HEK293 (cell line): ENCODE results near the gene PRF1.

Experiments used
- AEBP2 ChIP-seq: fragments of 450-650 bp; formaldehyde crosslinking; IDR thresholded peaks from 2 replicates; pipeline ENCODE4 v1.5.1; 2016; ENCODE audit warnings: missing biosample characterization, missing genetic modification characterization, borderline replicate concordance
- GLIS1 ChIP-seq: fragments of 450-650 bp; formaldehyde crosslinking; IDR thresholded peaks from 2 replicates; pipeline ENCODE4 v1.5.1; 2016; ENCODE audit warnings: missing biosample characterization, missing genetic modification characterization
- HOXC10 ChIP-seq: sonication (generic); formaldehyde crosslinking; IDR thresholded peaks from 2 replicates; pipeline ENCODE4 v1.8.1; 2023; ENCODE audit warnings: mild to moderate bottlenecking, missing genetic modification reagents
- KLF1 ChIP-seq: fragments of 450-650 bp; formaldehyde crosslinking; IDR thresholded peaks from 2 replicates; pipeline ENCODE4 v1.5.1; 2016; ENCODE audit warnings: missing biosample characterization, missing genetic modification characterization
- OSR2 ChIP-seq: fragments of 450-650 bp; formaldehyde crosslinking; IDR thresholded peaks from 2 replicates; pipeline ENCODE4 v1.5.1; 2016; ENCODE audit warnings: missing biosample characterization, missing genetic modification characterization
- PRDM1 ChIP-seq: fragments of 450-650 bp; formaldehyde crosslinking; IDR thresholded peaks from 2 replicates; pipeline ENCODE4; 2016; ENCODE audit warnings: missing biosample characterization, missing genetic modification characterization
- SCRT1 ChIP-seq: fragments of 450-650 bp; formaldehyde crosslinking; IDR thresholded peaks from 2 replicates; pipeline ENCODE4 v1.5.1; 2016; ENCODE audit warnings: missing biosample characterization, missing genetic modification characterization, borderline replicate concordance
- SP7 ChIP-seq: fragments of 450-650 bp; formaldehyde crosslinking; IDR thresholded peaks from 2 replicates; pipeline ENCODE4 v1.5.1; 2016; ENCODE audit warnings: missing biosample characterization, missing genetic modification characterization
- ZBTB10 ChIP-seq: fragments of 450-650 bp; formaldehyde crosslinking; IDR thresholded peaks from 2 replicates; pipeline ENCODE4 v1.5.1; 2016; ENCODE audit warnings: missing biosample characterization, missing genetic modification characterization
- ZNF274 ChIP-seq, 2 experiments: fragments of 200-500 bp in 1 of 2; fragments of 450-650 bp in 1 of 2; sonication (Bioruptor generic) in 1 of 2; formaldehyde crosslinking in 1 of 2; IDR thresholded peaks; 2 replicates each; pipeline versions ENCODE4 v1.5.1 to v1.6.1; 2014 to 2016; ENCODE audit warnings: borderline replicate concordance in 1 of 2, inconsistent platforms in 1 of 2, low read length in 1 of 2, missing biosample characterization in 1 of 2, missing genetic modification characterization in 1 of 2
- ZNF341 ChIP-seq: fragments of 450-650 bp; formaldehyde crosslinking; IDR thresholded peaks from 2 replicates; pipeline ENCODE4; 2016; ENCODE audit warnings: low read depth, missing biosample characterization, missing genetic modification characterization
- ZNF350 ChIP-seq: fragments of 450-650 bp; formaldehyde crosslinking; IDR thresholded peaks from 2 replicates; pipeline ENCODE4 v1.5.0; 2017; ENCODE audit warnings: missing biosample characterization, mild to moderate bottlenecking, missing genetic modification characterization
- ZNF391 ChIP-seq: fragments of 450-650 bp; formaldehyde crosslinking; IDR thresholded peaks from 2 replicates; pipeline ENCODE4 v1.5.1; 2016; ENCODE audit warnings: low read depth, missing biosample characterization, missing genetic modification characterization, borderline replicate concordance
- ZNF398 ChIP-seq: fragments of 450-650 bp; formaldehyde crosslinking; IDR thresholded peaks from 2 replicates; pipeline ENCODE4 v1.5.1; 2017; ENCODE audit warnings: missing biosample characterization, missing genetic modification characterization
- ZNF423 ChIP-seq: fragments of 450-650 bp; formaldehyde crosslinking; IDR thresholded peaks from 2 replicates; pipeline ENCODE4 v1.5.1; 2016; ENCODE audit warnings: missing biosample characterization, missing genetic modification characterization
- ZNF433 ChIP-seq: fragments of 450-650 bp; formaldehyde crosslinking; IDR thresholded peaks from 2 replicates; pipeline ENCODE4 v1.5.1; 2016; ENCODE audit warnings: missing biosample characterization, missing genetic modification characterization, low read depth
- ZNF488 ChIP-seq: fragments of 450-650 bp; formaldehyde crosslinking; IDR thresholded peaks from 2 replicates; pipeline ENCODE4 v1.5.1; 2016; ENCODE audit warnings: missing biosample characterization, missing genetic modification characterization
- ZNF510 ChIP-seq: fragments of 450-650 bp; formaldehyde crosslinking; IDR thresholded peaks from 2 replicates; pipeline ENCODE4 v1.5.1; 2018; ENCODE audit warnings: mild to moderate bottlenecking, missing genetic modification characterization, missing biosample characterization; ENCODE audit not compliant: insufficient replicate concordance
- ZNF530 ChIP-seq: fragments of 450-650 bp; formaldehyde crosslinking; IDR thresholded peaks from 2 replicates; pipeline ENCODE4 v1.5.1; 2016; ENCODE audit warnings: low read depth, missing biosample characterization, missing genetic modification characterization
- ZNF555 ChIP-seq: fragments of 450-650 bp; formaldehyde crosslinking; conservative IDR thresholded peaks from 2 replicates; pipeline ENCODE4 v1.5.1; 2017; ENCODE audit warnings: missing biosample characterization, mild to moderate bottlenecking, missing genetic modification characterization, inconsistent platforms
- ZNF580 ChIP-seq: fragments of 450-650 bp; formaldehyde crosslinking; IDR thresholded peaks from 2 replicates; pipeline ENCODE4 v1.5.1; 2016; ENCODE audit warnings: missing biosample characterization, missing genetic modification characterization
- ZNF610 ChIP-seq: fragments of 450-650 bp; formaldehyde crosslinking; IDR thresholded peaks from 2 replicates; pipeline ENCODE4 v1.5.1; 2016; ENCODE audit warnings: missing biosample characterization, missing genetic modification characterization, borderline replicate concordance
- ZNF654 ChIP-seq: fragments of 450-650 bp; formaldehyde crosslinking; IDR thresholded peaks from 2 replicates; pipeline ENCODE4 v1.5.1; 2016; ENCODE audit warnings: low read depth, missing biosample characterization, missing genetic modification characterization
- ZNF704 ChIP-seq: fragments of 450-650 bp; formaldehyde crosslinking; IDR thresholded peaks from 2 replicates; pipeline ENCODE4 v1.5.1; 2016; ENCODE audit warnings: missing biosample characterization, missing genetic modification characterization
- ZNF707 ChIP-seq: fragments of 450-650 bp; formaldehyde crosslinking; IDR thresholded peaks from 2 replicates; pipeline ENCODE4 v1.5.1; 2016; ENCODE audit warnings: missing biosample characterization, missing genetic modification characterization
- ZNF843 ChIP-seq: fragments of 450-650 bp; formaldehyde crosslinking; IDR thresholded peaks from 2 replicates; pipeline ENCODE4 v1.5.1; 2016; ENCODE audit warnings: missing biosample characterization, missing genetic modification characterization

PRF1 gene

GRCh38 chr10:70578371-70578947, 24.1 kb downstream of the PRF1 start (continued):
- no peak for TF ChIP-seq AEBP2 (tag by site-specific recombination)
- TF ChIP-seq HOXC10 (CRISPR knock-in tag) = no peak
- TF ChIP-seq ZNF610 (tag by site-specific recombination) = no peak
- no peak for TF ChIP-seq ZNF488 (tag by site-specific recombination)
- no peak for TF ChIP-seq GLIS1 (tag by site-specific recombination)
- TF ChIP-seq ZNF398 (tag by site-specific recombination) = no peak
- TF ChIP-seq ZNF704 (tag by site-specific recombination) = no peak
- no peak for TF ChIP-seq ZNF530 (tag by site-specific recombination)
- TF ChIP-seq ZNF707 (tag by site-specific recombination) = no peak
- no peak for TF ChIP-seq ZNF423 (tag by site-specific recombination)
- TF ChIP-seq ZNF391 (tag by site-specific recombination) = no peak
- TF ChIP-seq ZNF274 (IDR thresholded peaks at IDR 0.05; ENCODE audit: low read length) = no peak
- TF ChIP-seq ZNF274 (tag by site-specific recombination; IDR thresholded peaks at IDR 0.05; ENCODE audit: borderline replicate concordance) = no peak
- TF ChIP-seq ZNF654 (tag by site-specific recombination) = no peak
- no peak for TF ChIP-seq ZNF843 (tag by site-specific recombination)
- no peak for TF ChIP-seq ZNF580
- peak; percentile 80 for TF ChIP-seq SP7 (tag by site-specific recombination)
- no peak for TF ChIP-seq ZNF555 (tag by site-specific recombination)
- TF ChIP-seq ZBTB10 (tag by site-specific recombination) = no peak
- TF ChIP-seq ZNF350 = no peak
- TF ChIP-seq PRDM1 (tag by site-specific recombination) = peak; percentile 26; the same call in 1 of the 2 replicates
- TF ChIP-seq SCRT1 = no peak
- no peak for TF ChIP-seq ZNF510 (tag by site-specific recombination)
- peak; percentile 78 for TF ChIP-seq ZNF341 (tag by site-specific recombination)
- no peak for TF ChIP-seq KLF1 (tag by site-specific recombination)
- no peak for TF ChIP-seq ZNF433
- TF ChIP-seq OSR2 (tag by site-specific recombination) = no peak
